ENCODE results near the gene TCP11L1.
"Not testable (repeated sequence)": the region's sequence is repeated elsewhere in the genome, so short reads cannot be mapped to it uniquely, and the experiment has no call there.

Gene TCP11L1

DNA sequence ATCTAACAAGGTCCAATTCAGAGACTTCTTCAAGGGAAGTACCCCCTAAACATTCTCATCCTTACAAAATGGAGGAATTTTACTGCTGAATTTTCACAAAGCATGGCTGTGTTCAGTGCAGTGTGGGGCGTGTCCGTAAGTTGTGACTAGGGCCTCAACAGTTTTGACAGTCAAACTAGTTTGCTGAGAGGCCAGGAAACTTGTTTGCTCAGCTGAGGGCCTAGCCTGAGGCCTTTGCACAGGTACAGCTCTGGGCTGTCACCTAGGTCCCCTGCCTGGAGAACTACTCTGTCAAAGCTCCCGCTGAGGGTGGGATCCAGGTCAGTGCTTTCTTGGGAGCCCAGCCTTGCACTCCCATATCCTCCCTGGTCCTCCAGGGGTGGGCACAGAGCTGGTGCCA, 27.9 kb downstream of the TCP11L1 start:
- DNase-seq (ENCODE audit: low read depth), result no peak

DNA sequence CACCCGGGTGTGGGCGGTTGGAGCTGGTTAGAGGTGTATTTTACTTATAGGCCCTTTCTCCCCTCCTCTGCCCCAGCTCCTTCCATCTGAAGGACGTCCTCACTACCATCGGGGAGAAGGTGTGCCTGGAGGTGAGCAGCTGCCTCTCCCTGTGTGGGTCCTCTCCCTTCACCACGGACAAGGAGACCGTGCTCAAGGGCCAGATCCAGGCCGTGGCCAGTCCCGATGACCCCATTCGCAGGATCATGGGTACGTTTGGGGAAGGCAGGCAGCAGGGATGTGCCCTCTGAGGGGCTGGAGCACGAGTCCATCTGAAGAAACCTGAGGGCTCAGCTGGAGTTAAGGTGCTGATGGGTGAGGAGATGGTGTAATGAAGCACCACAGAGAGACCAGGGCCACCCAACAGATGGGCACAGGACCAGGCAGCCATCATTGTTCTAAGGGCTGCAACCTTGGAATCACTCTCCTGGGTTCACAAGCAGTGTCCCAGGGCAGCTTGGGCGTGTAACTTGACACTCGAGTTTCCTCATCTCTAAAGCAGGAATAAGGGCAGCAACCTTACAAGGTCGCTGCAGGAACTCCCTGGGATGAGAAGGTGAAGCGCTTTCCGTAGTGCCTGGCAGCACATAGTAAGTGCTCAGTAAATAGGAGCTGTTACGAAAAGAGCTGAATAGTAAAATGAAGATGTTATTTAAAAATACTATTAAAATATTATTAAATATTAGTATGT, 29.4 kb downstream of the TCP11L1 start:
- DNase-seq (ENCODE audit: low read depth), result no peak

DNA sequence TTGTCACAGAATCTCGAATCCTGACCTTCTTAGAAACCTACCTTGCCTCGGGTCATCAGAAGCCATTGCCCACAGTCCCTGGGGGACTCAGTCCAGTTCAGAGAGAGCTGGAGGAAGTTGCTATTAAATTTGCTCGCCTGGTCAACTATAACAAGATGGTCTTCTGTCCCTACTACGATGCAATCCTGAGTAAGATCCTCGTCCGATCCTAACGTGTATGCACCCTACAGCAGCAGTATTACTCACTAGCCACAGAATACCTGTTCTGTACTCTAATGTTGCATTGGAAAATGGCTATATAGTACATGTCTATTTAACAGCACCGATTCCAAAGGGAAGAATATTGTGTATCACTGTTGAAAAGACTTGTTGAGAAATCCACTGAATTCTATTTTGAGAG, 33.1 kb downstream of the TCP11L1 start:
- DNase-seq (ENCODE audit: low read depth), result no peak

DNA sequence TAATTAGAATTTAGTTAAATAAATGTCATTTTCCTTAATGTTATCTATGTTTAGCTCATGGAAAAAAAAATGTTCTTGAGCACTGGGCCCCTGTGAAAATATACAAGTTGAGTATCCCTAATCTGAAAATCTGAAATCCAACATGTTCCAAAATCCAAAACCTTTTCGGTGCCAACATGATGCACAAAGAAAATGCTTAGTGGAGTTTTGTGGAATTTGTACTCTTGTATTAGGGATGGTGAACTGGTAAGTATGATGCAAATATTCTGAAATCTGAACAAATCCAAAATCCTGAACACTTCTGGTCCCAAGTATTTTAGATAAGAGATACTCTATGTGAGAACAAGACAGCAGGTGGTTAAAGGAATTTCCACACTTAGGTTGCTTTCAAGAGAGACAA, 44.5 kb downstream of the TCP11L1 start:
- no peak for DNase-seq (ENCODE audit: low read depth)

DNA sequence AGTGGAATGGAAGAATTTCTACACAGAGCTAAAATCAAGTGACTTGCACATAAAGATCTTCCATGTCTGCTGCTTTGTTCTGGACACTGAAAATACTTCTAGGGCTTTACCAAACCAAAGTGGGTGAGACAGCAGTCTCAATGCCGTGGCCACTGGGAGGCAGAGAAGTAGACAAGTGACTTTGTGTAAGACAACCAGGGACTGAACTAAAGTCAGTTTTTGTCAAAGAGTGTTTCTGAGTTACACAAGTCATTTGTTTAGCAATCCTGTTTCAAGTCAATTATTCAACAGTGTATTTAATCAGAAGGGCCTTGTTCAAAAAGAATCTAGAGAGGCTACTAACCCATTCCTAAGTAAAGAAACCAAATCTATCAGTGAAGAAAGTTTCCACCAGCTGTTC, 46.6 kb downstream of the TCP11L1 start:
- no peak for DNase-seq (ENCODE audit: low read depth)

DNA sequence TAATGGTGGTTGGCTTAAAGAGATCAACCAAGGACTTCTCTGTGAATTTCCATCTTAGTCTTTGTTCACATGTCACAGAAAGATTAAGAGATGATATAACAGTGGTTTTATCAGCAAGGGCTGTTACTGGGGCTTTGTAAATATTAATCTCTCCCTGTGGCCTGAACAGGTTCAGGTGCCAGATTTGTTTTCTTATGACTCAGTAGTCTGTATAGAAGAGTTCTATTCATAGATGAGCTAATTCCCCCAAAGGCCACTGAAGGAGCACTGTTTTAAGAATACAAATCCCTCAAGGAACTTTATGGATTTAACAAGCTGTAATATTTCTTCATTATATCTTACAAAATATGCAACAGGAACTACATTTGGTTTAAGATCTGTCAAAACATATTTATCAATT, 50.4 kb downstream of the TCP11L1 start:
- DNase-seq (ENCODE audit: low read depth), result no peak

DNA sequence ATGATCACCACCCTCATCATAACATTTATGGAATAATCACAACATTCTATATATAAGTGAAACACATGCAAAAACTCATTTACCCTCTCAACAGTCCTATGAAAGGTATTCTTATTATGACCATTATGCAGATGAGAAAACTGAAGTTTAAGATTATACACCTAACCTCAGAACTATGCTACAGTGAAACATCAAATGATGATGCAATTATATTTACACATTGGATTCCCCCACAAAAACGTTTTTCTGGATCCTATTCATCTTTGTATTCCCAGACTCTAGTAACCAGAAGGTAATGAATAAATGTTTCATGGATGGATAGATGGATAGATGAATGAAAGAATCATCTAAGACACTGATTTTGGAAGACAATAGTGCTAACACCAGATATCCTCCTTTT, 54.8 kb downstream of the TCP11L1 start:
- no peak for DNase-seq (ENCODE audit: low read depth)

DNA sequence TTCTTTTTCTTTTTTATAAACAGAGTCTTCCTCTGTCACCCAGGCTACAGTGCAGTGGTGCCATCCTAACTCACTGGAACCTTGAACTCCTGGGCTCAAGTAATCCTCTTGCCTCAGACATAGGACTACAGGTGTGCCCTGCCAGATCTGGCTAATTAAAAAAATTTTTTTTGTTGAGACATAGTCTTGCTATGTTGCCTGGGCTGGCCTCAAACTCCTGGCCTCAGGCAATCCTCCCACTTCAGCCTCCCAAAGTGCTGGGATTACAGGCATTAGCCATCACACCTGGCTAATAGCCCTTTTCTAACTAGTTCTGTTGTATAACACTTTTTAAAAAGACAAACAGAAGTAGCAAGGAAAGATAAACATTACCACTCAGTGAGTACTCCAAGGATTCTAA, 64.5 kb downstream of the TCP11L1 start:
- DNase-seq (ENCODE audit: low read depth), result no peak

DNA sequence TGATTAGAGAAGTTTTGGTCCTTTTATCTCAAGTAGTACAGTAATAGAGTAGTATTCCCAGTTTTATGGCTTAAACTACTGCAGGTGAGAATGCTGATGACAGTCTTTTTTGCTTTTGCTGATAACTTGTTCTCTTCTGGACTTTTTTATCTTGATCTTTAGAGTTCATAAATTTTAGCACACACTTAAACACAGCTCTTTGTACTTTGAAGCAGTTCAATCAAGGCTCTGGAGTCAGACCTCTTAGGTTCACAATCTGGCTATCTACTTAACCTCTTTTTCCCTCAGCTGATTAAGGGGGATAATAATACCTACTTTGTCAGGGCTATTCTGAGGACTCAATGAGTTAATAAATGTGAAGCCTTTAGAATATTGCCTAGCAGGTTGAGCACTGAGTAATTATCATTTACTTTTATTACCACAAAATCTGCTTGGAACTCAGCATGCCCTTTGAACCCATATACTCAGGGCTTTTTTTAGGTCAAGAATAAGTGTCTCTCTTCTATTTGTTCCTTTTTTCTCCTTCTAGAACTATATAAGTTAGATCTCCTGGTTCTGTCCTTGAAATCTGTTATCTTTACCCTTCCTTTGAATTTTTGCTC, 70.0 kb downstream of the TCP11L1 start:
- DNase-seq (ENCODE audit: low read depth), result no peak

DNA sequence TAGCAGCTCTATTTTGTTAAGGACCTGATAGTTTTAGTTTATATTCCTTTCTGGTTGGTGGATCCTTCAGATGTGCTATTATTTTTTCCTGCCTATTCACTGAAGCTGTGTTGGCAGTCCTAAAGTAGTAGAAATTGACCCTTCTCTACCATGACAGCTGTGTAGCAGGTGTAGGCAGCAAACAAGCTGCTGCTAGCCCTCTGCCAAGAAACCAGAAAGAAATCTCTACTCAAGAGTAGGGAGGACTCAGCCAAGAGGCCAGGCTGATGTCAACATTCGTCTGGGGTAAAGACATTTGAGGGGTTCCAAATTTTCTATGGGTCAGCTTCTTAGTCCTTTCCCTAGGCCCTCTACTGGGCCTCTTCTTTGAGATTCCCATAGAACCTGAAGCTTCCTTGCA, 70.7 kb downstream of the TCP11L1 start:
- no peak for DNase-seq (ENCODE audit: low read depth)

DNA sequence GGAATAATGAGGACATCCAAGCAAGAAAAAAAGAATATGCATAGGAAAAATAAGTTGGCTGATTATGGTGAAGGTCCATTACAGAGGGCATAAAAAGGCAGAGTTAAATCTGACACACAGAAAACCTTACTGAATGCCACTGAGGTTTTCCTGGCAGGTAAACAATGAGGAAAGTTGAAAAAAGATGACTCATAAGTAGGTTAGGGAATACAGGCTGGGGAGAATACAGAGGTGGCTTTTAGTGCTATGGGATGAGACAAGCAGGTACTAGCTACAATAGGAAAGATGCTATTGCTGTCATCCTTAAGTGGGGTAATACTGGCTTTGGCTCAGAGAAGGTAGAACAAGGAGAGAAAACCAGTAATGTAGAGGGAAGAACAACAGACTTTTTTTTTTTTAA, 77.2 kb downstream of the TCP11L1 start:
- no peak for DNase-seq (ENCODE audit: low read depth)

DNA sequence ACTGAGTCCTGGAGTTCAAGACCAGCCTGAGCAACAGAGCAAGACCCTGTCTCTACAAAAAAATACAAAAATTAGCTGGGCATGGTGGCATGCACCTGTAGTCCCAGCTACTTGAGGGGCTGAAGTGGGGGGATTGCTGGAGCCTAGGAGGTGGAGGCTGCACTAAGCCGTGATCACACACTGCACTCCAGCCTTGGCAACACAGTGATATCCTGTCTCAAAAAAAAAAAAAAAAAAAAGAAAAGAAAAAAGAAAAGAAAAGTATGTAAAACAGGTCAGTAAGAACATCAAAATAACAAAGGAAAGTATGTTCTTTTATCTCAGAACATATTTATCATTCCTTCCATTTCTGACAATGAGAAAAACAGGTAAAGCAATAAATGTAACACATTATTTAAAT, 83.3 kb downstream of the TCP11L1 start:
- DNase-seq (ENCODE audit: low read depth), result not testable (repeated sequence)
